GM13976 (cell line): ENCODE data around the gene MAP3K8.
"Not testable (repeated sequence)": the region's sequence is repeated elsewhere in the genome, so short reads cannot be mapped to it uniquely, and the experiment has no call there.

ENCODE experiments used
- DNase-seq: peaks from one replicate; pipeline ENCODE4 v3.0.0; 2012; ENCODE audit warnings: low spot score
- CTCF ChIP-seq: IDR thresholded peaks from 2 replicates; pipeline ENCODE4 v1.5.1; 2012; ENCODE audit warnings: borderline replicate concordance, mild to moderate bottlenecking; ENCODE audit not compliant: insufficient read depth; ENCODE audit errors: extremely low read depth, missing control alignments, control extremely low read depth
- in situ Hi-C: fragments of 300-500 bp; cut with MboI; formaldehyde crosslinking; loops from one replicate; pipeline ENCODE4 v1.12.0; 2022; ENCODE audit warnings: low sequenced_read_pairs, mixed read lengths, inconsistent platforms; ENCODE audit not compliant: unreplicated experiment

Gene MAP3K8

GRCh38 chr10:30431435-30431911 is 2.5 kb upstream of the MAP3K8 start:
- no peak for TF ChIP-seq CTCF
- no peak for DNase-seq
- in situ Hi-C loops: no loop called here

- in situ Hi-C loops: no loop called here
- DNase-seq: peak; percentile 65
Measured at GRCh38 chr10:30432622-30433305, 1.2 kb upstream of the MAP3K8 start.

GRCh38 chr10:30433306-30433729 is 666 bp upstream of the MAP3K8 start:
- no peak for DNase-seq
- in situ Hi-C loops: no loop called here
- no peak for TF ChIP-seq CTCF

More at GRCh38 chr10:30432622-30433305, 1.2 kb upstream of the MAP3K8 start:
- no peak for TF ChIP-seq CTCF

- TF ChIP-seq CTCF: no peak
- peak; percentile 84 for DNase-seq
- in situ Hi-C loops: no loop called here
Measured at GRCh38 chr10:30434273-30435072, 489 bp downstream of the MAP3K8 start.

GRCh38 chr10:30435073-30435422 is 1.1 kb downstream of the MAP3K8 start:
- in situ Hi-C loops: no loop called here
- TF ChIP-seq CTCF: no peak
- no peak for DNase-seq

GRCh38 chr10:30435499-30436167 is 1.6 kb downstream of the MAP3K8 start:
- DNase-seq, in situ Hi-C loops: not testable (repeated sequence)

- DNase-seq: no peak
- in situ Hi-C loops: no loop called here
- TF ChIP-seq CTCF: no peak
Measured at GRCh38 chr10:30436191-30436611, 2.2 kb downstream of the MAP3K8 start.
